GM18873 (cell line): Measurements from ENCODE around the gene PFN4.

ENCODE experiments used
- ATAC-seq: cut with Tn5 transposase; IDR thresholded peaks from one replicate; pipeline ENCODE4 v1.9.1; 2021; ENCODE audit warnings: mild to moderate bottlenecking, moderate library complexity, moderate number of reproducible peaks; ENCODE audit not compliant: unreplicated experiment, low FRiP score

PFN4 gene

GRCh38 chr2:24082787-24083566 lies 40.2 kb downstream of the PFN4 start:
- no peak for ATAC-seq

- ATAC-seq = no peak
These were observed 42.4 kb downstream of the PFN4 start for GRCh38 chr2:24080701-24081100.

- ATAC-seq = no peak
These were observed 45.3 kb downstream of the PFN4 start for GRCh38 chr2:24077879-24078278.

GRCh38 chr2:24077535-24077877 lies 45.6 kb downstream of the PFN4 start:
- no peak for ATAC-seq

- ATAC-seq = no peak
These were observed 46.1 kb downstream of the PFN4 start for GRCh38 chr2:24076849-24077534.

GRCh38 chr2:24075915-24076848 lies 47.0 kb downstream of the PFN4 start, which contains the start of gene SF3B6:
Gene SF3B6 (minus strand): TSS chr2:24076326. CDS start chr2:24076229, 97 bp downstream.
- peak; percentile 92 for ATAC-seq

GRCh38 chr2:24075259-24075658 lies 47.9 kb downstream of the PFN4 start:
- no peak for ATAC-seq

- ATAC-seq = no peak
These were observed 49.3 kb downstream of the PFN4 start for GRCh38 chr2:24073816-24074215.

- no peak for ATAC-seq
These were observed 50.9 kb downstream of the PFN4 start for GRCh38 chr2:24072259-24072658.

- no peak for ATAC-seq
These were observed 57.8 kb downstream of the PFN4 start for GRCh38 chr2:24065341-24065740.
